Measurements from ENCODE around the gene GPSM3. TPM values are rescaled to one million over a fixed set of nuclear protein-coding genes. Genes with fewer than 3 reads are reported as not detected.

Gene GPSM3
- total and polyA plus RNA-seq, 2 of the 13 experiments (the other 11 are each of a cell fraction or from before 2014, with no cell fraction given): 0.18 to 6.2 TPM

GRCh38 chr6:32153564-32154513, 38.6 kb downstream of the GPSM3 start, which contains the start of gene PPT2 (continued):
- TF ChIP-seq AHDC1 (CRISPR knock-in tag; IDR thresholded peaks at IDR 0.05; ENCODE audit: borderline replicate concordance) (peak; percentile 45; the same call in 1 of the 2 replicates), LCORL (IDR thresholded peaks at IDR 0.05) (no peak), LCORL (CRISPR knock-in tag; IDR thresholded peaks at IDR 0.05) (no peak), NFE2 (CRISPR knock-in tag; IDR thresholded peaks at IDR 0.05) (no peak), ZNF749 (CRISPR knock-in tag; IDR thresholded peaks at IDR 0.05; ENCODE audit: borderline replicate concordance) (no peak; the same call in 1 of the 2 replicates), MED13 (CRISPR knock-in tag; IDR thresholded peaks at IDR 0.05) (0 out of 2 replicates have a peak, but pooled peaks have one; percentile 77), ZNF513 (CRISPR knock-in tag; conservative IDR thresholded peaks at IDR 0.05) (no peak), MAFF (IDR thresholded peaks at IDR 0.05; ENCODE audit: low read depth, low read length) (0 out of 2 replicates have a peak, but pooled peaks have one; percentile 31), TEAD3 (CRISPR knock-in tag; optimal IDR thresholded peaks at IDR 0.05; ENCODE audit: borderline replicate concordance) (no peak), ZNF512 (CRISPR knock-in tag; IDR thresholded peaks at IDR 0.05) (0 out of 2 replicates have a peak, but pooled peaks have one; percentile 61), HCFC1 (IDR thresholded peaks at IDR 0.05; ENCODE audit: low read depth, low read length) (peak; percentile 57), FOXP1 (IDR thresholded peaks at IDR 0.05) (no peak), FOXP1 (CRISPR knock-in tag; IDR thresholded peaks at IDR 0.05) (peak; percentile 18), ZNF691 (CRISPR knock-in tag; IDR thresholded peaks at IDR 0.05; ENCODE audit: borderline replicate concordance, low read depth) (peak; percentile 54; the same call in 1 of the 2 replicates), ZNF383 (CRISPR knock-in tag; IDR thresholded peaks at IDR 0.05; ENCODE audit: borderline replicate concordance) (peak; percentile 24; the same call in 1 of the 2 replicates), ARNT2 (CRISPR knock-in tag; IDR thresholded peaks at IDR 0.05; ENCODE audit: low read depth) (peak; percentile 35), HIC2 (CRISPR knock-in tag; IDR thresholded peaks at IDR 0.05; ENCODE audit: low read depth) (peak; percentile 82; the same call in 1 of the 2 replicates)
